ENCODE results near the gene EFL1.

GRCh38 chr15:82111918-82112317 lies 150.6 kb downstream of the EFL1 start:
- TF ChIP-seq CTCF (conservative IDR thresholded peaks at IDR 0.05 in 1 of 2, IDR thresholded peaks at IDR 0.05 in 1 of 2; ENCODE audit: extremely low read depth in 1 of 2, insufficient read depth in 1 of 2, low read depth in 1 of 2, low read length in 2 of 2) (no peak), EZH2 (IDR thresholded peaks at IDR 0.05; ENCODE audit: borderline replicate concordance, low read length) (no peak)

Measured in mammary epithelial cell (primary cell).